GM12875 (cell line): ENCODE data around the gene SLC2A6.

Source experiments
- H3K4me3 ChIP-seq: one replicate; pipeline ENCODE4 v1.5.1; 2011; ENCODE audit warnings: low read depth, low read length, control low read depth
- CTCF ChIP-seq: IDR thresholded peaks from 2 replicates; pipeline ENCODE4 v1.5.1; 2011; ENCODE audit warnings: low read depth, mild to moderate bottlenecking, control low read depth, inconsistent platforms, low read length, moderate library complexity, borderline replicate concordance; ENCODE audit not compliant: insufficient read depth

Gene SLC2A6

GRCh38 chr9:133463234-133463863, 15.6 kb downstream of the SLC2A6 start:
- peak; percentile 28; the same call in 1 of the 2 replicates for TF ChIP-seq CTCF
- no peak overlapping the region for H3K4me3 ChIP-seq

GRCh38 chr9:133461975-133462374, 16.9 kb downstream of the SLC2A6 start:
- H3K4me3 ChIP-seq = no peak overlapping the region
- TF ChIP-seq CTCF = no peak

GRCh38 chr9:133460405-133461175, 18.3 kb downstream of the SLC2A6 start:
- TF ChIP-seq CTCF = no peak
- H3K4me3 ChIP-seq = peak overlapping the region; percentile 79

- H3K4me3 ChIP-seq = peak within 1 kb of the TSS; percentile 79
- TF ChIP-seq CTCF = no peak
These were observed 19.2 kb downstream of the SLC2A6 start, which contains the start of gene CACFD1 for GRCh38 chr9:133459476-133460404. CACFD1 (plus strand) TSS chr9:133459978; CDS start chr9:133460067, 89 bp downstream.

- TF ChIP-seq CTCF = no peak
- H3K4me3 ChIP-seq = no peak overlapping the region
These were observed 20.1 kb downstream of the SLC2A6 start for GRCh38 chr9:133458643-133459312.

- H3K4me3 ChIP-seq = no peak overlapping the region
- no peak for TF ChIP-seq CTCF
These were observed 21.2 kb downstream of the SLC2A6 start for GRCh38 chr9:133457748-133458147.
